GM12878 (cell line): ENCODE results near the gene CNST. TPM values are rescaled to one million over a fixed set of nuclear protein-coding genes. Genes with fewer than 3 reads are reported as not detected.

Experiments used
- ATAC-seq: fragments of 200-7000 bp; cut with Tn5 transposase; 3 replicates; pipeline ENCODE4 v1.9.1; 2020; ENCODE audit warnings: mild to moderate bottlenecking, moderate library complexity
- BruUV-seq: library from RNA; stranded (reverse); fragments of 400-500 nt; replicated peaks from 2 replicates; lab custom pipeline; 2021; lab: Mats Ljungman, UMichigan
- CTCF ChIA-PET: fragments of 300-600 bp; sonication (Branson Sonifier 250); formaldehyde crosslinking; extraction: SDS; loops from one replicate; lab custom pipeline; 2021; ENCODE audit warnings: inconsistent platforms; lab: Yijun Ruan, JAX
- POLR2A ChIA-PET: fragments of 350-600 bp; formaldehyde crosslinking; extraction: SDS; loops from one replicate; lab custom pipeline; 2021; ENCODE audit warnings: inconsistent platforms; lab: Charles Lee
- RAD21 ChIA-PET: fragments of 300-600 bp; sonication (Branson Sonifier 250); formaldehyde crosslinking; loops from one replicate; lab custom pipeline; 2023; ENCODE audit warnings: antibody characterized with exemption; ENCODE audit not compliant: unreplicated experiment; lab: Charles Lee
- SMC1A ChIA-PET: fragments of 300-600 bp; sonication (Branson Sonifier 250); formaldehyde crosslinking; loops from one replicate; lab custom pipeline; 2023; ENCODE audit not compliant: unreplicated experiment, uncharacterized antibody; lab: Charles Lee
- DNase-seq: peaks from one replicate; pipeline ENCODE4 v3.0.0-alpha.2; 2011; ENCODE audit warnings: low read depth, low spot score
- FAIRE-seq: peaks from 3 replicates; lab custom pipeline; 2011; peaks lifted over from hg19 to GRCh38; lab: Jason Lieb, UNC
- H2AFZ ChIP-seq: 2 replicates; pipeline ENCODE4 v1.6.0; 2011; ENCODE audit warnings: low read depth, low read length, control low read depth; ENCODE audit not compliant: control insufficient read depth
- H3K27ac ChIP-seq: 2 replicates; pipeline ENCODE4 v1.5.1; 2011; ENCODE audit warnings: control low read depth; ENCODE audit not compliant: control insufficient read depth, insufficient read depth
- H3K27me3 ChIP-seq, 2 experiments: replicated peaks in 1 of 2; 2 replicates each; pipeline versions ENCODE4 v1.6.0 to v1.6.1; 2011; ENCODE audit warnings: low read length in 1 of 2; ENCODE audit not compliant: control insufficient read depth in 2 of 2, insufficient read depth in 2 of 2
- H3K36me3 ChIP-seq, 2 experiments: 2 replicates each; pipeline ENCODE4 v1.5.1; 2011; ENCODE audit warnings: low read length in 1 of 2; ENCODE audit not compliant: control insufficient read depth in 2 of 2, insufficient read depth in 2 of 2
- H3K4me1 ChIP-seq: 2 replicates; pipeline ENCODE4 v1.6.1; 2011; ENCODE audit warnings: mild to moderate bottlenecking, low read length, moderate library complexity, mixed read lengths; ENCODE audit not compliant: control insufficient read depth, insufficient read depth
- H3K4me2 ChIP-seq: 2 replicates; pipeline ENCODE4 v1.6.0; 2011; ENCODE audit warnings: control low read depth; ENCODE audit not compliant: control insufficient read depth, insufficient read depth
- H3K4me3 ChIP-seq: fragments of 200-600 bp; sonication (generic); 2 replicates; pipeline ENCODE4 v1.5.1; 2016
- H3K79me2 ChIP-seq: 2 replicates; pipeline ENCODE4 v1.6.0; 2011; ENCODE audit warnings: low read length; ENCODE audit not compliant: control insufficient read depth, insufficient read depth
- H3K9ac ChIP-seq: 2 replicates; pipeline ENCODE4 v1.8.0; 2011; ENCODE audit warnings: low read length, control low read depth, mixed read lengths; ENCODE audit not compliant: control insufficient read depth, insufficient read depth
- H3K9me3 ChIP-seq: replicated peaks from 3 replicates; pipeline ENCODE4 v1.5.1; 2011; ENCODE audit warnings: mild to moderate bottlenecking, low read length; ENCODE audit not compliant: control insufficient read depth, insufficient read depth
- H4K20me1 ChIP-seq: 2 replicates; pipeline ENCODE4 v1.6.0; 2011; ENCODE audit not compliant: control insufficient read depth, insufficient read depth
- CUX1 ChIP-seq: IDR thresholded peaks from 2 replicates; pipeline ENCODE4 v1.6.1; 2012; ENCODE audit warnings: improper control_type of control experiment, low read depth, low read length; ENCODE audit not compliant: insufficient replicate concordance
- IKZF1 ChIP-seq: fragments of 450-650 bp; conservative IDR thresholded peaks from 2 replicates; pipeline ENCODE4 v1.6.1; 2017; ENCODE audit warnings: antibody characterized with exemption, mild to moderate bottlenecking
- KLF5 ChIP-seq: fragments of 450-650 bp; IDR thresholded peaks from 2 replicates; pipeline ENCODE4 v1.6.1; 2014; ENCODE audit warnings: mild to moderate bottlenecking; ENCODE audit not compliant: partially characterized antibody
- MXI1 ChIP-seq: fragments of 150-350 bp; IDR thresholded peaks from 2 replicates; pipeline ENCODE4 v1.6.1; 2011; ENCODE audit warnings: low read depth, mild to moderate bottlenecking, inconsistent platforms, low read length, improper control_type of control experiment
- POLR2A ChIP-seq: IDR thresholded peaks from 2 replicates; pipeline ENCODE4 v1.6.1; 2011; ENCODE audit warnings: low read depth, mild to moderate bottlenecking, low read length
- SMAD5 ChIP-seq: IDR thresholded peaks from 2 replicates; pipeline ENCODE4 v1.6.1; 2016; ENCODE audit warnings: antibody characterized with exemption, low read depth
- SUZ12 ChIP-seq: fragments of 200-600 bp; sonication (generic); IDR thresholded peaks from one replicate; pipeline ENCODE4 v1.6.1; 2018; ENCODE audit warnings: antibody characterized with exemption, mild to moderate bottlenecking; ENCODE audit not compliant: unreplicated experiment
- USF2 ChIP-seq: IDR thresholded peaks from 2 replicates; pipeline ENCODE4 v1.6.1; 2011; ENCODE audit warnings: low read depth, low read length, improper control_type of control experiment, borderline replicate concordance
- YY1 ChIP-seq: IDR thresholded peaks from 2 replicates; pipeline ENCODE4 v1.6.1; 2011; ENCODE audit warnings: low read depth, mild to moderate bottlenecking, low read length
- whole genome bisulfite sequencing: methylation state at CpG from one replicate; pipeline ENCODE4 v1.1.6; 2016; ENCODE audit warnings: low lambda C conversion rate; ENCODE audit not compliant: insufficient replicate concordance, insufficient coverage; ENCODE audit errors: missing lambda C conversion rate; 5-methylcytosine and 5-hydroxymethylcytosine counted together
- in situ Hi-C: fragments of 300-500 bp; cut with MboI; formaldehyde crosslinking; loops from 9 replicates; pipeline ENCODE4 v1.14.3; 2018; ENCODE audit warnings: mixed read lengths
- intact Hi-C: fragments of 100-400 bp; cut with micrococcal nuclease; formaldehyde crosslinking; loops from one replicate; pipeline ENCODE4 v1.14.2; 2022; ENCODE audit not compliant: unreplicated experiment
- polyA plus RNA-seq, 11 experiments: library from polyadenylated mRNA; depleted of rRNA in 4 of 11; unstranded in 6 of 11; stranded (reverse) in 5 of 11; fragments of >200 nt; fragmentation: Nextera tagmentation in 4 of 11; fragmentation: Illumina TruSeq in 1 of 11; extraction: Ambion mirVana in 4 of 11; extraction: Trizol in 1 of 11; gene quantifications; 1 replicate in 1 of 11; 2 replicates in 10 of 11; pipeline versions ENCODE4 v1.2.1 to v1.2.3, GENCODE V29; 2011 to 2016; ENCODE audit warnings: inconsistent platforms in 2 of 11, missing spikeins in 2 of 11, low read depth in 1 of 11
- total RNA-seq, 4 experiments: library from RNA; depleted of rRNA in 3 of 4; stranded (reverse); fragments of >200 nt in 3 of 4; fragmentation: Illumina TruSeq in 1 of 4; extraction: Trizol in 1 of 4; gene quantifications; 2 replicates each; pipeline versions ENCODE4 v1.2.1 to v1.2.3, GENCODE V29; 2013 to 2021
- TF ChIP-seq, protein P1 (sequence below): fragments of 450-650 bp; IDR thresholded peaks from 2 replicates; pipeline ENCODE4 v1.6.1; 2017; ENCODE audit warnings: antibody characterized with exemption, mild to moderate bottlenecking, moderate library complexity
- TF ChIP-seq, protein P2 (sequence below): fragments of 150-350 bp; IDR thresholded peaks from 2 replicates; pipeline ENCODE4 v1.6.1; 2014; ENCODE audit warnings: mild to moderate bottlenecking, low read depth, low read length

CNST gene
- total and polyA plus RNA-seq, 10 of the 15 experiments (the other 5 are each of a cell fraction or from before 2014, with no cell fraction given): 4.8 to 16.2 (median 12.3) TPM

GRCh38 chr1:246532519-246532918 is 33.7 kb upstream of the CNST start (continued):
- TF ChIP-seq, protein P1, sequence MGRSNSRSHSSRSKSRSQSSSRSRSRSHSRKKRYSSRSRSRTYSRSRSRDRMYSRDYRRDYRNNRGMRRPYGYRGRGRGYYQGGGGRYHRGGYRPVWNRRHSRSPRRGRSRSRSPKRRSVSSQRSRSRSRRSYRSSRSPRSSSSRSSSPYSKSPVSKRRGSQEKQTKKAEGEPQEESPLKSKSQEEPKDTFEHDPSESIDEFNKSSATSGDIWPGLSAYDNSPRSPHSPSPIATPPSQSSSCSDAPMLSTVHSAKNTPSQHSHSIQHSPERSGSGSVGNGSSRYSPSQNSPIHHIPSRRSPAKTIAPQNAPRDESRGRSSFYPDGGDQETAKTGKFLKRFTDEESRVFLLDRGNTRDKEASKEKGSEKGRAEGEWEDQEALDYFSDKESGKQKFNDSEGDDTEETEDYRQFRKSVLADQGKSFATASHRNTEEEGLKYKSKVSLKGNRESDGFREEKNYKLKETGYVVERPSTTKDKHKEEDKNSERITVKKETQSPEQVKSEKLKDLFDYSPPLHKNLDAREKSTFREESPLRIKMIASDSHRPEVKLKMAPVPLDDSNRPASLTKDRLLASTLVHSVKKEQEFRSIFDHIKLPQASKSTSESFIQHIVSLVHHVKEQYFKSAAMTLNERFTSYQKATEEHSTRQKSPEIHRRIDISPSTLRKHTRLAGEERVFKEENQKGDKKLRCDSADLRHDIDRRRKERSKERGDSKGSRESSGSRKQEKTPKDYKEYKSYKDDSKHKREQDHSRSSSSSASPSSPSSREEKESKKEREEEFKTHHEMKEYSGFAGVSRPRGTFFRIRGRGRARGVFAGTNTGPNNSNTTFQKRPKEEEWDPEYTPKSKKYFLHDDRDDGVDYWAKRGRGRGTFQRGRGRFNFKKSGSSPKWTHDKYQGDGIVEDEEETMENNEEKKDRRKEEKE: no peak
- TF ChIP-seq CUX1: no peak

GRCh38 chr1:246533371-246533905 is 32.8 kb upstream of the CNST start:
- H3K4me1 ChIP-seq: no peaks in the 10 kb centered on the region
- in situ Hi-C loops: no loop called here
- H3K27ac ChIP-seq: no peak overlapping the region
- no peak for FAIRE-seq
- peaks cover 4% of the 10 kb centered on the region; the same call in 1 of the 3 replicates for H3K9me3 ChIP-seq
- no peaks in the 10 kb centered on the region for H3K79me2 ChIP-seq
- no TSS peak for BruUV-seq
- intact Hi-C loops: no loop called here
- SMC1A ChIA-PET: interaction anchor here (0.7 to 1.0 kb wide), 2 partner anchors 10 to 36 kb away, joined by 3 to 7 read pairs; no protein-coding TSS in a partner anchor
- ATAC-seq: no peak
- no peaks in the 10 kb centered on the region for H3K36me3 ChIP-seq
- CTCF ChIA-PET: no interaction called here
- H3K4me2 ChIP-seq: no peak overlapping the region
- H3K4me3 ChIP-seq: no peak overlapping the region
- H3K9ac ChIP-seq: no peak overlapping the region
- POLR2A ChIA-PET: interaction anchor here (0.6 kb wide), 1 partner anchor 48 kb away, joined by 4 read pairs; no protein-coding TSS in a partner anchor
- no peaks in the 10 kb centered on the region; a peak in 1 of 4 replicates for H3K27me3 ChIP-seq
- WGBS: 30% methylated on average over 2 of the region's 2 CpGs
- no peak for DNase-seq
- RAD21 ChIA-PET: no interaction called here
- no peak overlapping the region for H2AFZ ChIP-seq
- H4K20me1 ChIP-seq: no peaks in the 10 kb centered on the region
- TF ChIP-seq, protein P2, sequence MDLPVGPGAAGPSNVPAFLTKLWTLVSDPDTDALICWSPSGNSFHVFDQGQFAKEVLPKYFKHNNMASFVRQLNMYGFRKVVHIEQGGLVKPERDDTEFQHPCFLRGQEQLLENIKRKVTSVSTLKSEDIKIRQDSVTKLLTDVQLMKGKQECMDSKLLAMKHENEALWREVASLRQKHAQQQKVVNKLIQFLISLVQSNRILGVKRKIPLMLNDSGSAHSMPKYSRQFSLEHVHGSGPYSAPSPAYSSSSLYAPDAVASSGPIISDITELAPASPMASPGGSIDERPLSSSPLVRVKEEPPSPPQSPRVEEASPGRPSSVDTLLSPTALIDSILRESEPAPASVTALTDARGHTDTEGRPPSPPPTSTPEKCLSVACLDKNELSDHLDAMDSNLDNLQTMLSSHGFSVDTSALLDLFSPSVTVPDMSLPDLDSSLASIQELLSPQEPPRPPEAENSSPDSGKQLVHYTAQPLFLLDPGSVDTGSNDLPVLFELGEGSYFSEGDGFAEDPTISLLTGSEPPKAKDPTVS: no peak
- no peak for TF ChIP-seq SMAD5
- no peak for TF ChIP-seq YY1
- no peak for TF ChIP-seq MXI1
- no peak for TF ChIP-seq USF2
- TF ChIP-seq IKZF1: no peak
- no peak for TF ChIP-seq SUZ12
- TF ChIP-seq POLR2A: no peak
- no peak for TF ChIP-seq KLF5
